HEK293T (cell line): ENCODE measurements around the gene UBE2E2.

Experiments used
- ARNT ChIP-seq: fragments of 450-650 bp; IDR thresholded peaks from 2 replicates; pipeline ENCODE4 v1.6.1; 2017; ENCODE audit warnings: mild to moderate bottlenecking
- BHLHE40 ChIP-seq: fragments of 450-650 bp; IDR thresholded peaks from 2 replicates; pipeline ENCODE4 v1.6.1; 2016; ENCODE audit warnings: mild to moderate bottlenecking, moderate library complexity, borderline replicate concordance
- FOXA1 ChIP-seq: fragments of 450-650 bp; IDR thresholded peaks from 2 replicates; pipeline ENCODE4 v1.6.1; 2016; ENCODE audit warnings: mild to moderate bottlenecking
- FOXM1 ChIP-seq: fragments of 450-650 bp; IDR thresholded peaks from 2 replicates; pipeline ENCODE4 v1.6.1; 2017; ENCODE audit warnings: mild to moderate bottlenecking, borderline replicate concordance
- HDGF ChIP-seq: fragments of 450-650 bp; IDR thresholded peaks from 2 replicates; pipeline ENCODE4 v1.6.1; 2017; ENCODE audit warnings: antibody characterized with exemption, borderline replicate concordance
- L3MBTL2 ChIP-seq: fragments of 450-650 bp; conservative IDR thresholded peaks from 2 replicates; pipeline ENCODE4 v1.6.1; 2016; ENCODE audit warnings: mild to moderate bottlenecking
- SP1 ChIP-seq: fragments of 450-650 bp; IDR thresholded peaks from 2 replicates; pipeline ENCODE4 v1.6.1; 2017
- TARDBP ChIP-seq: fragments of 450-650 bp; IDR thresholded peaks from 2 replicates; pipeline ENCODE4 v1.6.1; 2016
- ZNF384 ChIP-seq: fragments of 450-650 bp; IDR thresholded peaks from 2 replicates; pipeline ENCODE4 v1.6.1; 2016

- TF ChIP-seq FOXA1 (no peak), ZNF384 (no peak), TARDBP (no peak), L3MBTL2 (no peak), BHLHE40 (no peak), ARNT (no peak), SP1 (no peak), FOXM1 (no peak), HDGF (no peak)
Measured at GRCh38 chr3:23302271-23302670, 99.1 kb downstream of the UBE2E2 start.
